ENCODE measurements around the gene OR51A7.

DNA sequence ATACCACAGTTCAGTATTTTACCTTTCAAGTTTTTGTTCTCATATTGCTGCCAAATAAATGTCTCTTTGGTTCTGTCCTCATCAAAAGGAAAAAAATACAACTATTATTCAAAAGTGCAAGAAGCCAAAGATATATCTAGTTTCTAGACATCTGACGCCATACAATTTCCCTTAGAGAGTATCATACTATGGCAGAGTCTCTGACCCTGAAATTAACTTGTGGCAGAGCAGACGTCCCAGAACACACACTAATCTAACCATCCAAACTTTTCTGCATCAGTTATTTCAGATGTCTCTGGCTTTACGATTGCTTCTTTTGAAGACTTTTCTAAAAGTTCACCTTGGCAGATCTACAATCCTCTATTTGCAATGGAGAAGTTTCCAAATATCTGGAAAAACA lies 19.2 kb upstream of the OR51A7 start:
- TF ChIP-seq, protein P1, sequence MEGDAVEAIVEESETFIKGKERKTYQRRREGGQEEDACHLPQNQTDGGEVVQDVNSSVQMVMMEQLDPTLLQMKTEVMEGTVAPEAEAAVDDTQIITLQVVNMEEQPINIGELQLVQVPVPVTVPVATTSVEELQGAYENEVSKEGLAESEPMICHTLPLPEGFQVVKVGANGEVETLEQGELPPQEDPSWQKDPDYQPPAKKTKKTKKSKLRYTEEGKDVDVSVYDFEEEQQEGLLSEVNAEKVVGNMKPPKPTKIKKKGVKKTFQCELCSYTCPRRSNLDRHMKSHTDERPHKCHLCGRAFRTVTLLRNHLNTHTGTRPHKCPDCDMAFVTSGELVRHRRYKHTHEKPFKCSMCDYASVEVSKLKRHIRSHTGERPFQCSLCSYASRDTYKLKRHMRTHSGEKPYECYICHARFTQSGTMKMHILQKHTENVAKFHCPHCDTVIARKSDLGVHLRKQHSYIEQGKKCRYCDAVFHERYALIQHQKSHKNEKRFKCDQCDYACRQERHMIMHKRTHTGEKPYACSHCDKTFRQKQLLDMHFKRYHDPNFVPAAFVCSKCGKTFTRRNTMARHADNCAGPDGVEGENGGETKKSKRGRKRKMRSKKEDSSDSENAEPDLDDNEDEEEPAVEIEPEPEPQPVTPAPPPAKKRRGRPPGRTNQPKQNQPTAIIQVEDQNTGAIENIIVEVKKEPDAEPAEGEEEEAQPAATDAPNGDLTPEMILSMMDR (IDR thresholded peaks at IDR 0.05; ENCODE audit: low read length): no peak
- TF ChIP-seq EZH2phosphoT487 (IDR thresholded peaks at IDR 0.05; ENCODE audit: low read length): no peak
